ENCODE results near the gene SPINT2.

SPINT2 gene

DNA sequence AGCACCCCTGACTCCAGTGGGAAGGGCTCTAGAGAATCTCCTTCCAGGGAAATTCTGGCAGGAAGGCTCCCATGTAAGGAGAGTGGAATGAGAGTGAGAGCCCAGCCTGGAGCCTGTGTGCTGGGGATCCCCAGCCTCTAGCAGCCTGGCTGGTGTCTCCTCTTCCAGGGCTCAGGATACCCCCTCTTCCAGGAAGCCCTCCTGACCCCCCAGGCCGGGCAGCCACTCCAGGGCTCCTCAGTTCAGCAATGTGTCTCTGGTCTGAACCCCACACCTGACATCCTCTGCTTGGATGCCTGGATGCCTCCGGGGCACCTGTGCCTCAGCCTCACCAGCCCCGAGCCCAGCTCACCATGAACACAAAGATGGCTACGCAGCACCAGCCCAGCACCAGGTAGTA lies 42.7 kb downstream of the SPINT2 start:
- H3K36me3 Mint-ChIP-seq = peaks cover 46 to 54% of the 10 kb centered on the region in 2 donors
- ATAC-seq (replicated peaks) = no peak
- H3K4me3 Mint-ChIP-seq = no peak overlapping the region
- peaks cover 13 to 25% of the 10 kb centered on the region in 2 donors for H3K4me1 Mint-ChIP-seq
- H3K27ac Mint-ChIP-seq = no peak overlapping the region
- no peaks in the 10 kb centered on the region for H3K27me3 Mint-ChIP-seq
- peaks cover 0 to 4% of the 10 kb centered on the region in 2 donors for H3K9me3 Mint-ChIP-seq
- DNase-seq = no peak

DNA sequence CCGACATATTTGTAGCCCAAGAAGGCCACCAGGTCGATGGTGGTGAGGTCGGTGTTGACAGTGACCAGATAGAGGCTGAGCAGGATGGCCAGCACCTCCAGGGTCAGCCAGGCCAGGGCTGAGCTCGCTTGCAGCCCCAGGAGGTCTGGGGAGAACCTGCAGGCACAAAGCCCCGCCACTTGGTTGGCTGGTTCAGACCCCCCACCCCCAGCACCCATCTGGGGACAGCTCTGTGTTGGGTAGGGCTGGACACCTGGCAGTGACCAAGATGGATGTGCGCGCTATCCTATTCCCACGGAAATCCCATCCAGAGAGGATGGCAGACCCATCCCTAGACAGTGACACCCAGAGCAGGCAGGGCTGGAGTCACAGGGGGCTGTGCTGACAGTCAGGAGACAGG lies 43.2 kb downstream of the SPINT2 start:
- peaks cover 0 to 4% of the 10 kb centered on the region in 2 donors for H3K9me3 Mint-ChIP-seq
- H3K27ac Mint-ChIP-seq = no peak overlapping the region
- ATAC-seq (replicated peaks) = no peak
- no peak for DNase-seq
- H3K4me3 Mint-ChIP-seq = no peak overlapping the region
- peaks cover 16 to 30% of the 10 kb centered on the region in 2 donors for H3K4me1 Mint-ChIP-seq
- H3K27me3 Mint-ChIP-seq = no peaks in the 10 kb centered on the region
- peaks cover 48 to 56% of the 10 kb centered on the region in 2 donors for H3K36me3 Mint-ChIP-seq

DNA sequence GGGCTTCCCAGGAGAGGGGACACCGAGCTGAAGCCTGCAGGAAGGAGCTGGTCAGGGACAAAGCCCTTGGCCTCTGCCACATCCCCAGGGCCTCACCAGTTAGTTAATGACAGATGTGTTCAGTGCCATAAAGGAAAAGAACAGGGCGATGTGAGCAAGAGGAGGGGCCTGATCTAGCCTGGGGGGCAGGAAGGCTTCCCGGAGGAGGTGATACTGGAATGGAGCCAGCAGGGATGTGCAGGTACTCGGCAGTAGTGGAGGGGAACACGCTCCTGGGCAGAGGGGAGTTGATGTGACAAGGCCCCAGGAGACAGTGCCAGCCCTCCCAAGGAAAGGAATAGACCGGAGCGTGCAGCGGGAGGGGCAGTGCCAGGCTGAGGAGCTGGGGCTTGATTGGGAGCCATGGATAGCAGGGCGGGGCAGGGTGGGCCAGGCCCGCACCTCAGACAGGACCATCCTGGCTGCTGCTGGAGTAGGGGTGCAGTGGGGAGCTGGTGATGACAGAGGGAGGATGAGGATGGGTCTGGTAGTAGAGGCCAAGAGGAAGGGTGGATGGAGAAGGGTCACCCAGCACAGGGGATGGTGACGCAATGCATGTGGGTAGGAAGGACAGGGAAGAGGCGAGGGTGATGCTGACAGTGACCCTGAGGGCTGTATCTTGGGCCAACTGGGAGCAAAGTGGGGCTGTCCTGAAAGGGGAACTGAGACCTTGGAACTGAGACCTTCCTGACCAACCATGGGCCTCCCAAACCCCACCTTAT lies 43.8 kb downstream of the SPINT2 start:
- H3K4me3 Mint-ChIP-seq = no peak overlapping the region
- H3K4me1 Mint-ChIP-seq = peaks cover 19 to 36% of the 10 kb centered on the region in 2 donors
- DNase-seq (no peak), ATAC-seq (replicated peaks) (no peak)
- peaks cover 48 to 56% of the 10 kb centered on the region in 2 donors for H3K36me3 Mint-ChIP-seq
- no peak overlapping the region for H3K27ac Mint-ChIP-seq
- peaks cover 0 to 2% of the 10 kb centered on the region in 2 donors for H3K9me3 Mint-ChIP-seq
- H3K27me3 Mint-ChIP-seq = no peaks in the 10 kb centered on the region

DNA sequence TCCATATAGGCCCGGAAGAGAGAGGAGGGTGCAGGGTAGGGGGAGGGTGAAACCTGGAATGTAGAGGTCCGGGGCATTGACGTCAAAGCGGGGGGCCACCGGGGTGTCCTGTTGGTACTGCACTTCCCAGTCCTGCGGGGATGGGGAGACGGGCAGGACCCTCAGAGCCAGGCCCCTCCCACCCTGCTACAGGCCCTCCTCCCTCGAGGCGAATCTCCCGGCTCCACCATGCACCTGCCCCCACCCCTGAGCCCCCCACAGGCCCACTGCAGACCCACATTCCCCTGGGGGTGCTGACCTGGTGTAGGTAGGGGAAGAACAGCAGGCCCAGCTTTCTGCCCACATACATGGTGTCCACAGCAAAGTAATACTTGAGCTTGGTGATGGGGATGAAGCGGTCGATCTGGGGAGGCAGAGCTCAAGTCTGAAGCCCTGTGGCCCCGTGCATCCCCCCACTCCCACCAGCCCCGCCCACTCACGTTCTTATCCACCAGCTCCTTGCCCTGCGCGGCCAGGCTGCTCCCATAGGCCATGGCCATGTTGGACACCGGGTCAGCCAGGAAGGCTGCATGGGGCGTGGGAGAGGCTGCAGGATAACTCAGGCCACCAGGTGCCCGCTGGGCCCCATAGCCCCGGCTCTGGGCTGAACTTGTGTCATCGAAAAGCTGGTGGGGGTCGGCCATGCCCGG lies 44.7 kb downstream of the SPINT2 start:
- Mint-ChIP-seq H3K4me1 (peaks cover 24 to 44% of the 10 kb centered on the region in 2 donors), H3K36me3 (peaks cover 53 to 62% of the 10 kb centered on the region in 2 donors), H3K9me3 (peaks cover 0 to 2% of the 10 kb centered on the region in 2 donors), H3K27me3 (no peaks in the 10 kb centered on the region), H3K4me3 (no peak overlapping the region), H3K27ac (no peak overlapping the region)
- DNase-seq = no peak
- no peak for ATAC-seq (replicated peaks)

DNA sequence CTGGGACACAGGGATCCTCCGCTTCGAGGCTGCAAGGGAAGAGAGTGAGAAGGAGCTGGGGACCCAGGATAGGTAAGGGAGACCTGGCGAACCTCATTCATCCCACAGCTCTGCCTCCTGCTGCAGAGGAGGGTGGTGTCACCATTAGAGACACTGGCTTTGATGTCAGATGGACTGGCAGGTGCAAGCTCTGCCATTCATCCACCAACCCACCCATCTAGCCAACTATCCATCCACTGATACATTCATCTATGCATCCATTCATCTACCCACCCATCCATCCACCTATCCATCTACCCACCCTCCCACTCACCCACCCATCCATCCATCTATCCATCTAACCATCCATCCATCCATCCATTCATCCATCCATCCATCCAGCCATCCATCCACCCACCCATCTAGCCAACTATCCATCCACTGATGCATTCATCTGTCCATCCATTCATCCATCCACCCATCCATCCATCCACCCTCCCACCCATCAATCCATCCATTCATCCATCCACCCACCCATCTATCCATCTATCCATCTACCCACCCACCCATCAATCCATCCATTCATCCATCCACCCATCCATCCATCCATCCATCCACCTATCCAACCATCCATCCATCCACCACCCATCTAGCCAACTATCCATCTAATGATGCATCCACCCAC lies 45.4 kb downstream of the SPINT2 start:
- Mint-ChIP-seq H3K27ac (no peak overlapping the region), H3K9me3 (peaks cover 0 to 2% of the 10 kb centered on the region in 2 donors), H3K36me3 (peaks cover 50 to 57% of the 10 kb centered on the region in 2 donors), H3K27me3 (no peaks in the 10 kb centered on the region), H3K4me1 (peaks cover 24 to 44% of the 10 kb centered on the region in 2 donors), H3K4me3 (no peak overlapping the region)
- ATAC-seq (replicated peaks) (no peak), DNase-seq (no peak)

DNA sequence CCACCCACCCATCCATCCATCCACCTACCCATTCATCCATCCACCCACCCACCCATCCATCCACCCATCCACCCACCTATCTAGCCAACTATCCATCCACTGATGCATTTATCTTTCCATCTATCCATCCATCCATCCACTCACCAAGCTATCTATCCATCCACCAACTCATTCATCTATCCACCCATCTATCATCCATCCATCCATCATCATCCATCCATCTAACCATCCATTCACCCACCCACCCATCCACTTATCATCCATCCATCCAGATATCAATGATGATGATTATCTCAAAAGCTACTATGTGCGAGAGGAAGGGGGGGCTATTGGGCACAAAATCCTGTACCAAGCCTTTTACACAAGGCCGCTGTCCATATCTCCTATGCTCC lies 45.9 kb downstream of the SPINT2 start:
- Mint-ChIP-seq H3K4me3 (no peak overlapping the region), H3K4me1 (peaks cover 26 to 44% of the 10 kb centered on the region in 2 donors), H3K9me3 (peaks cover 0 to 2% of the 10 kb centered on the region in 2 donors), H3K27me3 (no peaks in the 10 kb centered on the region), H3K27ac (no peak overlapping the region), H3K36me3 (peaks cover 47 to 54% of the 10 kb centered on the region in 2 donors)
- no peak for DNase-seq
- ATAC-seq (replicated peaks) = no peak

DNA sequence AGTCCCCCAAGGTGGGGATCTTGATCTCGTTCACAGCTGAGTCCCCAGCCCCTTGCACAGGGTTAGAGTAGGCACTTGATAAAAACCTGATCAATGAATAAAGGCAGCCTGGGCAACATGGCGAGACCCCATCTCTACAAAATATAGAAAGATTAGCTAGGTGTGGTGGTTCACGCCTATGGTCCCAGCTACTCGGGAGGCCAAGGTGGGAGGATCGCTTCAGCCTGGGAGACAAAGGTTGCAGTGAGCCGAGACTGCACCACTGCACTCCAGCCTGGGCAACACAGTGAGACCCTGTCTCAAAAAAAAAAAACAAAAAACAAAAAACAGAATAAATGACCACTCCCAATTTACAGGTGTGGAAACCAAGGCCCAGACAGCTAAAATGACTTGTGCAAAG lies 46.6 kb downstream of the SPINT2 start:
- DNase-seq = no peak
- Mint-ChIP-seq H3K4me3 (no peak overlapping the region), H3K27ac (no peak overlapping the region), H3K4me1 (peaks cover 27 to 45% of the 10 kb centered on the region in 2 donors), H3K27me3 (no peaks in the 10 kb centered on the region), H3K9me3 (peaks cover 0 to 2% of the 10 kb centered on the region in 2 donors), H3K36me3 (peaks cover 45 to 52% of the 10 kb centered on the region in 2 donors)
- no peak for ATAC-seq (replicated peaks)

DNA sequence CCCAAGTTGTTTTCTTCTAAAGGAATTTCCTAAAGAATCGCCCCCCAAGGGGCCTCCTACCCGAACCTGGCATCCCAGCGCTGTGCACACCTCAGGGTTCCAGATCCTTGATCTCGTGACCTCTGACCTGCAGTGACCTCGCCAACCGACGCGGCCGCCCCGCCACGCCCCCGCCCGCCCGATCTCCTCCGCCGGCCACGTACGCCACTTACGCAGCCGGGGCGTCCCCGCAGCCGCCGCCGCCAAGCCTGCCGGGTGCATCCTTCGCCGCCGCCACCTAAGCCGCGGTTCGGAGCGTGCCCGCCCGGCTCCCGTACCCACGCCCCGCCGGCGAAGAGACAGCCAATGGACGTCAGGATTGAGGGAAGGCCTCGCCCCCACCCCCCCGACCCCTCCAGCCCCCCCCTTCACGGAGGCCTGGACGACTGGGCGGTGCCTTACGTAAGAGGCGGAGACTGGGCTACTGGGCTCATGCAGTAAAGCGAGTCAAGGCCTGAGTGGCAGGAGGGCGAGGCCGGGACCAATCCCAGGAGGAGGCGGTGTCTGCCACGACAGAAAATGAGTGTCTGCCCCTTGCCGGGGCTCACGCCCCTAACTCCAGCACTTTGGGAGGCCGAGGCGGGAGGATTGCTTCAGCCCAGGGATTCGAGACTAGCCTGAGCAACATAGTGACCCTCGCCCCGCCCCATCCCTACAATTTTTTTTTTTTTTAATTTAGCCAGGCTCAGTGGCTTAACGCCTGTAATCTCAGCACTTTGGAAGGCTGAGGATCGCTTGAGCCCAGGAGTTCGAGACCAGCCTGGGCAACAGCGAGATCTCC lies 51.5 kb downstream of the SPINT2 start, which contains the start of gene YIF1B:
Gene YIF1B (minus strand): TSS at position 291 of the 820 bp plus-strand sequence. CDS start 30 bp downstream, at position 261.
- Mint-ChIP-seq H3K27me3 (no peaks in the 10 kb centered on the region), H3K4me1 (peaks cover 38 to 61% of the 10 kb centered on the region in 2 donors), H3K36me3 (peaks cover 13 to 15% of the 10 kb centered on the region in 2 donors), H3K9me3 (no peaks in the 10 kb centered on the region), H3K27ac (peak within 1 kb of the TSS; percentile 96), H3K4me3 (peak within 1 kb of the TSS; percentile 82 to 84)
- ATAC-seq (replicated peaks) (peak; percentile 90 to 91), DNase-seq (peak; percentile 95)

DNA sequence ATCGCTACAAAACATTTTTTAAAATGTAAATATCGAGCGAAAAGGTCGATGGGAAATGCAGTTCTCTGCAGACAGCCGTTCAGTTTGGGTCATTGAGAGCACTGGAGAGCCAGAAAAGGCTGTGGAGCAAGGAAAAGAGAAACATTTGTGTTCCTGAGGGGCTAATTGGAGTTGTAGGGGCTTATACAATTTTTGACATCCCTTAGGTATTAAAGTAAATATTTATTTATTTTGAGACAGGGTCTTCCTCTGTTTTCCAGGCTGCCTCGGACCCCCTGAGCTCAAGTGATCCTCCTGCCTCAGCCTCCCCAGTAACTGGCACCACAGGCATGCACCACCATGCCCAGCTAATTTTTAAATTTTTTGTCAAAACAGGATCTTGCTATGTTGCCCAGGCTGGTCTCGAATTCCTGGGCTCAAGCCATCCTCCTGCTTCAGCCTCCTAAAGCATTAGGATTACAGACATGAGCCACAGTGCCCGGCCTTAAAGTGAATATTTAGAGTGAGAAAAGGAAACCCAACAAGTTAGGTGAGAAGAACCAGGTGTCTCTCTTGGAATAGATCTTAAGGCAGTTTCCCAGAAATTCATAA lies 52.2 kb downstream of the SPINT2 start:
- Mint-ChIP-seq H3K27me3 (no peaks in the 10 kb centered on the region), H3K4me3 (peak overlapping the region; percentile 82 to 84), H3K27ac (peak overlapping the region; percentile 96), H3K36me3 (peaks cover 13 to 15% of the 10 kb centered on the region in 2 donors), H3K4me1 (peaks cover 44 to 67% of the 10 kb centered on the region in 2 donors), H3K9me3 (no peaks in the 10 kb centered on the region)
- ATAC-seq (replicated peaks) = peak; percentile 10 to 18
- no peak for DNase-seq

DNA sequence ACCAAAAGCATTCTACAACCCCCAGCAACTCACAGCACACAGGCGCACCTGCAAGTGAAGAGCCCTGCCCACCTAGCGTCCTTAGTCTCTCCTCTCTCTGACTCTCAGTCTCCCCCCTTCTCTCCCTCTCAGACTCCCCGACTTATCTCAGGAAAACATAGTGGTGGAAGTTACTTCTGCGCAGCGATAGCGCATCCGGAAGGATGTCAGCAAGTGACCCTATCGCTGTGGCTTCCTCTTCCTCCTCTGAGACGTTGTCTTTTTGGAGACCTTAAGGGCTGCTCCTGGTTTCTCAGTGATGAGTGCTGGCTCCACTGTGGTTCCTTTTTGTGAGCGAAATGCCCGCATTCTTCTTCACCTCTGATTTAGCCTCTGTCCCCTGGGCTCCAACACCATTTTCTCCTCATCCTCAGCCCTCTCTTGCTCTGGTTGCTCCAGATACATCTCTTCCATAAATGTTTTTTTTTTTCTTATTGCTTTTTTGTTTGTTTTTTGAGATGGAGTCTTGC lies 52.8 kb downstream of the SPINT2 start:
- Mint-ChIP-seq H3K9me3 (no peaks in the 10 kb centered on the region), H3K4me3 (peak overlapping the region; percentile 82 to 84), H3K4me1 (peaks cover 47 to 72% of the 10 kb centered on the region in 2 donors), H3K27me3 (no peaks in the 10 kb centered on the region), H3K36me3 (peaks cover 13 to 18% of the 10 kb centered on the region in 2 donors), H3K27ac (peak overlapping the region; percentile 81)
- ATAC-seq (replicated peaks) (no peak), DNase-seq (no peak)

DNA sequence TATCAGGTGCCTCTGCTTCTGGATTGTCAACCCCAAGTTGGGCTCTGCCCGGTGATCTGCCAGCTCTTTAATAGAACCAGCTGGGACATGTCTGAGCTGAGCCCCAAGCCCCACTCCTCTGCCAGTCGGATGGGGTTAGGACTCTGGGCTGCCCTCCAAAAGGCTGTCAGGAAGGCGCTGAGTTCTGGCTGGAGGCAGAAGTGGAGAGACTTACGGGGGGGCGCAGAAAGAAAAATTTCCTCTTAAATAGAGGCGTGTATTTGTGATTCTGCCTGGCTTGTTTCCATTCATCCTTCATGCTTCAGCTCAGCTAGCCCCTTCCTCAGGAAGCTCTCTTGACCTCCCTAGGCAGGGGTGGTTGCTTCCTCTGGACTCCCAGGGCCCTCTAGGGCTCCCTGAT lies 54.3 kb downstream of the SPINT2 start:
- peaks cover 39 to 58% of the 10 kb centered on the region in 2 donors for H3K4me1 Mint-ChIP-seq

DNA sequence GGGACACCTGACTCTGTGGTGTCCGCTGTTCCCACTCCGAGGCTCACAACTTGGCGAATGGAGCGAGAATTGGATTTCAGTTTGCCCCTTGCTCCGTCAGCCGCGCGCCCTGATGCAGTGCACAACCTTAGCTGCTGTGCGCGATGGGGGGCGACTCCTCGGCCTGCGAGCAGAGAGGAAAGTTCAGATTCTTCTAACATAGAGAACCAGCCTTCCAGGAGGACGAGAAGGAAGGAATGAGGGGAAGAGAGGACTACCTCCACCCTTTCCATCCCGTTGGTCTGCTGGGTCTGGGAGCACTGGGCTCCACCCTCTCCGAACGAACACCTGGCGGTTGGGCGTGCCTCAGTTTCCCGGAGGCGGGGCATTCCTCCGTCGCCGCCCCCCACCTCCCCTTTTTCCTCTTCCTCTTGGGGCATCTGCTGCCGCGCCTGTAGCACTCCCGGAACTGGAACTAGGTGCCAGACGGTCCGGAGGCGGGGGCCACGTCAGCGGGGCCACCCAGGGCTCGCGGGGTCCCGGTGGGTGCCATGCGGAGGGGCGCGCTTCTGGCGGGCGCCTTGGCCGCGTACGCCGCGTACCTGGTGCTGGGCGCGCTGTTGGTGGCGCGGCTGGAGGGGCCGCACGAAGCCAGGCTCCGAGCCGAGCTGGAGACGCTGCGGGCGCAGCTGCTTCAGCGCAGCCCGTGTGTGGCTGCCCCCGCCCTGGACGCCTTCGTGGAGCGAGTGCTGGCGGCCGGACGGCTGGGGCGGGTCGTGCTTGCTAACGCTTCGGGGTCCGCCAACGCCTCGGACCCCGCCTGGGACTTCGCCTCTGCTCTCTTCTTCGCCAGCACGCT lies 55.3 kb downstream of the SPINT2 start, which contains the start of gene KCNK6:
Gene KCNK6 (plus strand): TSS at position 425 of the 838 bp plus-strand sequence. CDS start 106 bp downstream, at position 531.
- no peaks in the 10 kb centered on the region for H3K27me3 Mint-ChIP-seq
- H3K4me1 Mint-ChIP-seq = peaks cover 36 to 54% of the 10 kb centered on the region in 2 donors
- peak; percentile 30 for DNase-seq
- peak within 1 kb of the TSS; percentile 89 to 96 for H3K4me3 Mint-ChIP-seq
- H3K27ac Mint-ChIP-seq = peak within 1 kb of the TSS; percentile 95
- peaks cover 0 to 14% of the 10 kb centered on the region in 2 donors for H3K36me3 Mint-ChIP-seq
- no peaks in the 10 kb centered on the region for H3K9me3 Mint-ChIP-seq
- ATAC-seq (replicated peaks) = peak; percentile 22 to 25

More for the DNA sequence above, 54.3 kb downstream of the SPINT2 start:
- no peak for ATAC-seq (replicated peaks)
- Mint-ChIP-seq H3K27ac (peak overlapping the region; percentile 56), H3K27me3 (no peaks in the 10 kb centered on the region), H3K36me3 (peaks cover 3 to 16% of the 10 kb centered on the region in 2 donors), H3K4me3 (peak overlapping the region; percentile 89 to 96), H3K9me3 (no peaks in the 10 kb centered on the region)
- DNase-seq = no peak
